Omental fat pad (tissue), 4 donors: ENCODE results near the gene PTTG1IP2. TPM values are rescaled to one million over a fixed set of nuclear protein-coding genes. Genes with fewer than 3 reads are reported as not detected.

Source experiments
- ATAC-seq: fragments of 150-250 bp; one replicate; pipeline ENCODE4 v1.9.1; 2016; ENCODE audit warnings: mild to moderate bottlenecking, moderate library complexity; ENCODE audit not compliant: low FRiP score
- DNase-seq: peaks from one replicate; pipeline ENCODE4 v3.0.0-alpha.2; 2019; ENCODE audit warnings: low spot score
- total RNA-seq, 4 donors: library from RNA; depleted of rRNA; stranded (reverse); fragments of >200 nt; gene quantifications; one replicate each; pipeline ENCODE4 v1.1.0, GENCODE V29; 2016
- TF ChIP-seq, protein P1 (sequence below), 3 donors: fragments of 450-650 bp; IDR thresholded peaks; one replicate each; pipeline ENCODE4 v1.5.1; 2016 to 2017; ENCODE audit warnings: antibody characterized with exemption in 3 of 3, mild to moderate bottlenecking in 3 of 3, moderate library complexity in 2 of 3

Gene PTTG1IP2
- total RNA-seq, 4 donors from 2014 or later = not detected

GRCh38 chr7:90445633-90446032 is 23.8 kb upstream of the PTTG1IP2 start:
- TF ChIP-seq, protein P1, sequence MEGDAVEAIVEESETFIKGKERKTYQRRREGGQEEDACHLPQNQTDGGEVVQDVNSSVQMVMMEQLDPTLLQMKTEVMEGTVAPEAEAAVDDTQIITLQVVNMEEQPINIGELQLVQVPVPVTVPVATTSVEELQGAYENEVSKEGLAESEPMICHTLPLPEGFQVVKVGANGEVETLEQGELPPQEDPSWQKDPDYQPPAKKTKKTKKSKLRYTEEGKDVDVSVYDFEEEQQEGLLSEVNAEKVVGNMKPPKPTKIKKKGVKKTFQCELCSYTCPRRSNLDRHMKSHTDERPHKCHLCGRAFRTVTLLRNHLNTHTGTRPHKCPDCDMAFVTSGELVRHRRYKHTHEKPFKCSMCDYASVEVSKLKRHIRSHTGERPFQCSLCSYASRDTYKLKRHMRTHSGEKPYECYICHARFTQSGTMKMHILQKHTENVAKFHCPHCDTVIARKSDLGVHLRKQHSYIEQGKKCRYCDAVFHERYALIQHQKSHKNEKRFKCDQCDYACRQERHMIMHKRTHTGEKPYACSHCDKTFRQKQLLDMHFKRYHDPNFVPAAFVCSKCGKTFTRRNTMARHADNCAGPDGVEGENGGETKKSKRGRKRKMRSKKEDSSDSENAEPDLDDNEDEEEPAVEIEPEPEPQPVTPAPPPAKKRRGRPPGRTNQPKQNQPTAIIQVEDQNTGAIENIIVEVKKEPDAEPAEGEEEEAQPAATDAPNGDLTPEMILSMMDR (IDR thresholded peaks at IDR 0.05) = no peak
- ATAC-seq (no peak), DNase-seq (no peak)

DNA sequence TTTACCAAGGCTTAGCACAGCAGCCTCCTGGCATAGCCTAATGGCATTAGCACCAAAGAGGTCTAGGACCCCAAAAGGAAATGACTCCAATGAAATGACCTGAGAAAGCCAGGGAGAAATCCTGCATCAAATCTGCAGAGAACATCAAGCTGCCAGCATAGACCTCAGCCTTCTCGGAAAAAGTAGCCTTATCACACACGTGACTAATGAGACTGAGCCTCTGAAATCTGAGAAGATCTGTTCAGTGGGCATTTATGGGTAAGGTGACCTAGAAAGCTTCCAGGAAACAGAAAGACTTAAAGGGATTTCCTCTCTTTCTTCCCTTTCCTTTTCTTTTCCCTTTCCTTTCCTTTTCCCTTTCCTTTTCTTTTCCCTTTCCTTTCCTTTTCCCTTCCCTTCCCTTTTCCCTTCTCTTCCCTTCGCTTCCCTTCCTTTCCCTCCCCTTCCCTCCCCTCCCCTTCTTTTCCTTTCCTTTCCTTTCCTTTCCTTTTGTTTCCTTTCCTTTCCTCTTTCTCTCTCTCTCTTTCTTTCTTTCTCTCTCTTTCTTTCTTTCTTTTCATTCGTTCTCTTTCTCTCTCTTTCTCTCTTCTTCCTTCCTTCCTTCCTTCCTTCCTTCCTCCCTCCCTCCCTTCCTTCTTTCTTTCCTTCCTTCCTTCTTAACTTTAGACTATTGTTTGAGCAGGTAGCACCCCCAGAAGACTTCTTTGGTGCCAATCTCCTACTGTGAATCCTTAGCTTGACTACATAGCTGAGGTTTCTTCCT is 23.1 kb upstream of the PTTG1IP2 start:
- no peak for ATAC-seq
- no peak for DNase-seq
- TF ChIP-seq, protein P1 (IDR thresholded peaks at IDR 0.05) = no peak

- DNase-seq = no peak
- no peak for ATAC-seq
- TF ChIP-seq, protein P1 (IDR thresholded peaks at IDR 0.05) = no peak
Observed at GRCh38 chr7:90453259-90453891, 16.1 kb upstream of the PTTG1IP2 start.

- DNase-seq (no peak), ATAC-seq (no peak)
- TF ChIP-seq, protein P1 (IDR thresholded peaks at IDR 0.05) = no peak
Observed at GRCh38 chr7:90453931-90454330, 15.5 kb upstream of the PTTG1IP2 start.

DNA sequence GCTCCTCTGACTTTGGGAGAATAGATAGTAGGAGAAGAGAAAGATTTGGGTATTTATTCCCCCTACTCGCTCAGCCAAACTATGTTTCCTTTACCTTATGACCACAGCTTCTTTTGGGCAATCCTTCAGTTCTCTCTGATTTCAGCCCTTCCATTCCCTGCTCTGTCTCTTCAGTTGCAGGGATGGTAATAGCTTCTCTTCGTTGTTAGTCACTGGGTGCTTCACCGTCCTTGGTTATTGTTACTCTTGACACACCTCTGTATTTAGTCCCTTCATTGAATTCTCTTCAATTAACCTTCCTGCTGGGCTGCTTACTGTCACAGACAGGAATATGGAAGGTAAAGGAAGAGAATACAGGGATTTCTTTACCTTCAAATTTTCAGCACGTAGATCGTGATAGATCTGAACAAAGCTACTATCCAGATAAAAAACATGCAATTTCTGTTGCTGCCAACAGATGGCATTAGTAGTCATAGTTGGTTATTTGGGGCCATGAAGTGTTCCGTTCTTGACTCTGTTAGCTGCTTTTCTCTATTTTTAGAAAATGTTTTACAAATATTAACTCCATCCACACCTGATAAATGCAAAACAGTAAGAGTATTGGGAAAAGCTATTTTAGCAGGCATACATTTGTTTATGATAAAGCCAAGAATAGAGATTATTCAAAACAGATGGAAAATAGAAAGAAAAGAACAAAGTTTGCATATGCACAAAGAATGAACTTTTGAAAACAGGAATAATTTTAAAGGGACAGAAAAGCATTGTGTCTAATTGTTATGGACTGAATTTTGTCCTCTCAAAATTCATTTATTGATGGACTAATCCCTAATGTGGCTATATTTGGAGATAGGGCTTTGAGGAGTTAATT is 14.0 kb upstream of the PTTG1IP2 start:
- no peak for ATAC-seq
- TF ChIP-seq, protein P1 (IDR thresholded peaks at IDR 0.05) = no peak
- no peak for DNase-seq

DNA sequence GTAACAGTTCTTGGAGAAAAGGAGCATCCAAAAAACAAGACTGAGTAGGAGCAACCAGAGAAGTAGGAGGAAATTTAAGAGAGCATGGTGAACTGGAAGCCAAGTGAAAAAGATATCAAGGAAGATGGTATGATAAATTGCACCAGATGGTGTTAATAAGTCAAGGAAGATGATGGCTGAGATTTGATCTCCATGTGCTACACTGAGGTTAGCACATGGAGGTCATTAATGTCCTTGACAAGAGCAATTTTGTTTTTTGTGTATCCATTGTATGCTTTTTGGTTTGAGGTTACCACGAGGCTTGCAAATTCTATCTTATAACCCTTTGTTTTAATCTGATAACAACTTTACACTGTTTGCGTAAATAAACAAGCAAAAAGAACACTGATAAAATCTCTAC is 11.3 kb upstream of the PTTG1IP2 start:
- no peak for DNase-seq
- ATAC-seq = no peak
- TF ChIP-seq, protein P1 (IDR thresholded peaks at IDR 0.05) = no peak
